ENCODE measurements around the gene FASTK. TPM values are rescaled to one million over a fixed set of nuclear protein-coding genes. Genes with fewer than 3 reads are reported as not detected.

FASTK gene
- total and polyA plus RNA-seq, 4 donors: 28.9 to 108 (median 89.9) TPM

DNA sequence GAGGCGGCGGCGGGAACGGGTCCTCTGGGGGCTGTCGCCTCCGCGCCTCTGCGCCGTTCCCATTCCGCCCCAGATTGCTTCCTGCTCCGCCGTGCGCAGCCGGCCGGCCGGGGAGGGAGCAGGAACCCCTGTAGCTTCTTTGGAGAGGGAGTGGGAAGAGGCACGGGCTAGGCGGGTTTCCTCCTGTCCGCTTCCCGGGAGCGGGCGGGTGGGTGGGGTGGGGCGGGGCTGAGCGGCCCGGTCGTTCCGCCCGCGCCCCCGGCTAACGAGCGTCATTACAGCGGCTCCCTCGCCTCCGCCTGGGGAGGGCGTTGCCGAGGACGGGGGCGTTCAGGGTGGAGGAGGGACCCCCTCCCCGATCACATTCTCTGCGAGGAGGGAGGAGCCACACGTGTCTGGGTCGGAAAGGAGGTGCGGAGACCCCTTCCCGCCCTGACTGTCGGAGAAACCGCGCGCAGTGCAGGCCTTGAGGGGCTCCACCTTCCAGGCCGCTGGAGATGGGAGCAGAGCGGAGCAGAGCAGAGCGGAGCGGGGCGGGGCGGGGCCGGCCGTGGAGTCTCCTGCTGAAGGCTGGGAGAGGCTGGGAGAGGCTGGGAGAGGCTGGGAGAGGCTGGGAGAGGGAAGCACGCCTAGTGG, 45.4 kb upstream of the FASTK start:
- no peak overlapping the region for H3K4me3 ChIP-seq
- DNase-seq (peak; percentile 28 to 46 (median 37)), ATAC-seq (ENCODE audit: insufficient read depth, low FRiP score) (no peak)
- TF ChIP-seq, protein P1, sequence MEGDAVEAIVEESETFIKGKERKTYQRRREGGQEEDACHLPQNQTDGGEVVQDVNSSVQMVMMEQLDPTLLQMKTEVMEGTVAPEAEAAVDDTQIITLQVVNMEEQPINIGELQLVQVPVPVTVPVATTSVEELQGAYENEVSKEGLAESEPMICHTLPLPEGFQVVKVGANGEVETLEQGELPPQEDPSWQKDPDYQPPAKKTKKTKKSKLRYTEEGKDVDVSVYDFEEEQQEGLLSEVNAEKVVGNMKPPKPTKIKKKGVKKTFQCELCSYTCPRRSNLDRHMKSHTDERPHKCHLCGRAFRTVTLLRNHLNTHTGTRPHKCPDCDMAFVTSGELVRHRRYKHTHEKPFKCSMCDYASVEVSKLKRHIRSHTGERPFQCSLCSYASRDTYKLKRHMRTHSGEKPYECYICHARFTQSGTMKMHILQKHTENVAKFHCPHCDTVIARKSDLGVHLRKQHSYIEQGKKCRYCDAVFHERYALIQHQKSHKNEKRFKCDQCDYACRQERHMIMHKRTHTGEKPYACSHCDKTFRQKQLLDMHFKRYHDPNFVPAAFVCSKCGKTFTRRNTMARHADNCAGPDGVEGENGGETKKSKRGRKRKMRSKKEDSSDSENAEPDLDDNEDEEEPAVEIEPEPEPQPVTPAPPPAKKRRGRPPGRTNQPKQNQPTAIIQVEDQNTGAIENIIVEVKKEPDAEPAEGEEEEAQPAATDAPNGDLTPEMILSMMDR (IDR thresholded peaks at IDR 0.05; ENCODE audit: control extremely low read depth, extremely low read depth): no peak
- H3K9ac ChIP-seq (ENCODE audit: insufficient read depth in 1 of 2, low read length in 2 of 2): no peak overlapping the region
- no peak overlapping the region for H3K27ac ChIP-seq (ENCODE audit: low read depth in 1 of 2, low read length in 1 of 2)
- peaks cover 0 to 2% (median 0%) of the 10 kb centered on the region in 4 donors for H3K9me3 ChIP-seq (ENCODE audit: control insufficient read depth in 4 of 4, insufficient read depth in 3 of 4, low read length in 3 of 4)
- H3K4me1 ChIP-seq (ENCODE audit: control insufficient read depth in 5 of 5, insufficient read depth in 5 of 5, low read length in 5 of 5): peaks cover 0 to 7% (median 0%) of the 10 kb centered on the region in 5 donors
- peaks cover 0 to 70% (median 17%) of the 10 kb centered on the region in 4 donors for H3K36me3 ChIP-seq (ENCODE audit: control insufficient read depth in 4 of 4, insufficient read depth in 4 of 4, low read length in 4 of 4)
- H3K27me3 ChIP-seq (ENCODE audit: control insufficient read depth in 3 of 3, insufficient read depth in 3 of 3, low read length in 2 of 3): no peaks in the 10 kb centered on the region
- WGBS, 2 donors: 64 to 68% methylated on average over 57 to 58 of the region's 58 CpGs

DNA sequence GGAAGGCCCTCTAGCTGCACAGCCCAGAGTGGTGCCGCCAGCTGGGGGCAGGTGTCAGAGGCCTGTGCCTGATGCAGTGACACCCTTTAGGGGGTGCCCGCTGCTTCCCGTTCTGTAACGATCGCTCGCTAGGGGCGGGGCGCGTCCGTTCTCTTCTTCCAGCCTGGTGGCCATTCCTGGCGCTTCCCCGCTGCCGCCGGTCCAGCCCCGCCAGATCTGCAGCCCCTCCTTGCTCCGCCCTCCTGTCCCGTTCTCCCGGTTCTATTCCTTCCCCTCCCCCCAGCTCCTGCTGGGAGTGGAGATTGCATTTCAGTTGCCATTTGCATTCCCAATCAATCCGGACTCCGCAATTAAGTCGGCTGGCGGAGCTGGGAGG, 44.8 kb upstream of the FASTK start:
- TF ChIP-seq, protein P1 (IDR thresholded peaks at IDR 0.05; ENCODE audit: control extremely low read depth, extremely low read depth): no peak
- no peak for ATAC-seq (ENCODE audit: insufficient read depth, low FRiP score)
- Histone ChIP-seq H3K27ac (ENCODE audit: low read depth in 1 of 2, low read length in 1 of 2) (no peak overlapping the region), H3K27me3 (ENCODE audit: control insufficient read depth in 3 of 3, insufficient read depth in 3 of 3, low read length in 2 of 3) (no peaks in the 10 kb centered on the region), H3K36me3 (ENCODE audit: control insufficient read depth in 4 of 4, insufficient read depth in 4 of 4, low read length in 4 of 4) (peaks cover 0 to 69% (median 20%) of the 10 kb centered on the region in 4 donors), H3K4me3 (no peak overlapping the region), H3K4me1 (ENCODE audit: control insufficient read depth in 5 of 5, insufficient read depth in 5 of 5, low read length in 5 of 5) (peaks cover 0 to 7% (median 0%) of the 10 kb centered on the region in 5 donors), H3K9me3 (ENCODE audit: control insufficient read depth in 4 of 4, insufficient read depth in 3 of 4, low read length in 3 of 4) (peaks cover 0 to 2% (median 0%) of the 10 kb centered on the region in 4 donors), H3K9ac (ENCODE audit: insufficient read depth in 1 of 2, low read length in 2 of 2) (no peak overlapping the region)
- DNase-seq: peak; percentile 57 to 72 (median 63)
- 52 to 68% methylated on average over 17 to 22 of the region's 22 CpGs for WGBS, 2 donors

DNA sequence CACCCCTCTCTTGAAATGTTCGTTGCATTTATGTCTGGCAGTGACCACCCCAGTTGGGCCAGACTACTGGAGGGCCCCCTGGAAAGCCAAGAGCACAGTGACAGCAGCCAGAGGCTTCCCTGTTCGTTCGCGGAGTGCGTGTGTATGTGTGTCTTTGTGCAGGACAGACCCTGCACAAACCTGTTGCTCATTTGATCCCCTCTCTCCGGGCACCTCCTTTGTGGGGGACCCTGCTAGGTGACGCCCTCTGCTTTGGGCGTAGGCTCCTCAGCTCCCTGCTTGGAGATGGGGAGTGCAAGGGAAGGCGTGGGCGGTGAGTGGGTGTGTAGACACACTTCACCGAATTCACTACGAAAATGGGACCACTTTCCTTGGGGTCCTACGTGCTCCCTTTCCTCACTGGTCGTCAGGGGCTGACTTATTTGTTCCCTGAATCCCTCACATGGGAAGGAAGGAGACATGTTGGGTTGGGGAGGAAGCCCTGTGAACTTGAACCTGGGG, 44.3 kb upstream of the FASTK start:
- Histone ChIP-seq H3K27ac (ENCODE audit: low read depth in 1 of 2, low read length in 1 of 2) (no peak overlapping the region), H3K4me3 (no peak overlapping the region), H3K9ac (ENCODE audit: insufficient read depth in 1 of 2, low read length in 2 of 2) (no peak overlapping the region), H3K4me1 (ENCODE audit: control insufficient read depth in 5 of 5, insufficient read depth in 5 of 5, low read length in 5 of 5) (peaks cover 0 to 7% (median 0%) of the 10 kb centered on the region in 5 donors), H3K36me3 (ENCODE audit: control insufficient read depth in 4 of 4, insufficient read depth in 4 of 4, low read length in 4 of 4) (peaks cover 0 to 69% (median 15%) of the 10 kb centered on the region in 4 donors), H3K9me3 (ENCODE audit: control insufficient read depth in 4 of 4, insufficient read depth in 3 of 4, low read length in 3 of 4) (peaks cover 0 to 2% (median 0%) of the 10 kb centered on the region in 4 donors), H3K27me3 (ENCODE audit: control insufficient read depth in 3 of 3, insufficient read depth in 3 of 3, low read length in 2 of 3) (no peaks in the 10 kb centered on the region)
- TF ChIP-seq, protein P1 (IDR thresholded peaks at IDR 0.05; ENCODE audit: control extremely low read depth, extremely low read depth): no peak
- DNase-seq (no peak), ATAC-seq (ENCODE audit: insufficient read depth, low FRiP score) (no peak)
- 91 to 97% methylated on average over 14 of the region's 14 CpGs for WGBS, 2 donors

All from lung (tissue), 12 donors.